NCI-H2107 (cell line): ENCODE measurements around the gene IL21R.

Source experiments
- DNase-seq: peaks from one replicate; lab custom pipeline; 2025; lab: John Stamatoyannopoulos, UW

IL21R gene

DNA sequence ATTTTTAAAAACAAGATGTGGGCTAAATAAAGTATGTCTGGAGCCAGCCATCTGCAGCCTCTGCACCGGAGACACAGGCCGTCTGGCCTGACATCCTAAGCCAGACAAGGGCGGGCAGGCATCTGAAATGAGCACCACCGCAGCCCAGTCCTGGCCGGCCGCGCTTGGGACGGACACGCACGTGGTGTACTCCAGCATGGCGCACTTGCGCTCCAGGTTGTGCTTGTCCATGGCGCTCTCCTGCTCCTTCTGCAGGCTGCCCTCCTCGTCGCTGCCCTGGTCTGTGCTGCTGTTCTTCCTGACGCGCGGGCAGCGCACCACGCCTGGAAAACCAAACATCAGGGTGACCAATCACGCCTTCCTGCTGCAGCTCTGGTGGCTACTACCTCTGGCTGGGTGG, 87.4 kb downstream of the IL21R start:
- DNase-seq, result no peak

- no peak for DNase-seq
These were observed 87.9 kb downstream of the IL21R start for GRCh38 chr16:27489906-27490305.

- DNase-seq, result no peak
These were observed 90.1 kb downstream of the IL21R start for GRCh38 chr16:27491894-27492587.

DNA sequence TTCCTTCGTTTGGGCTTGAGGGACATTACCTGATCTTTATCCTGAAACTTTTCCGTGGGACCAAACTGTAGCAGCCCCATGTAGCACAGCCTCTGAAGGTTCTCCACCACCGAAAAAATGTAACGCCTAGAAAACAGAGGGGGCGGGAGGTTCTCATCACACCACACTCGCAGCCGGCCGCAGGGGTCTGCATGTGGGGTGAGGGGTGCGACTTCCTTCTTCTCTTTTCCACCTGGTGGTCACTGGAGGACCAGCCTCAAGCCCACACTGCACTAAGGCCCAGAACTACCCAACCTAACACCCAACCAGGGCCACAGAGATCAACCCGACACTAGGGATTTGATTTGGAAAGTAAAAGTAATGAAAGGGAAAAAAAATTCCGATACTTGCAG, 90.6 kb downstream of the IL21R start:
- no peak for DNase-seq

DNA sequence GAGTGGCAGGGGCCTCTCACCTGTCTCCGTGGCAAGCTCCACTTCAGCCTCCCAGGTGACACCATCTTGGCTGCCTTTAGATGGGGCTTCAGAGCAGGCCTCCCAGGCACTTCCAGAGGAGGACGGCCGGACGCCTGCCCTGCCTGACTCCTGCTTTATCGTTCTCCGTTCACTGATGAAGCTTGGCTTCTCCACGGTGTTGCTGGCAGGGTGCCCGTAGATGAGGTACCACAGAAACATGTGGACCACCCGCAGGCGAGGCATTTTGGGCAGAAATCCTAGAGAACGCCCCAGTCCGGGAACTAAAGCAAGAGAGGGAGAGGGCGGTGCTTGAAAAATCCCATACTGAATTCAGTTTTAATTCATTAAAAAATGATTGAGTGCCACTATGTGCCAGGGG, 93.2 kb downstream of the IL21R start:
- DNase-seq, result no peak

DNA sequence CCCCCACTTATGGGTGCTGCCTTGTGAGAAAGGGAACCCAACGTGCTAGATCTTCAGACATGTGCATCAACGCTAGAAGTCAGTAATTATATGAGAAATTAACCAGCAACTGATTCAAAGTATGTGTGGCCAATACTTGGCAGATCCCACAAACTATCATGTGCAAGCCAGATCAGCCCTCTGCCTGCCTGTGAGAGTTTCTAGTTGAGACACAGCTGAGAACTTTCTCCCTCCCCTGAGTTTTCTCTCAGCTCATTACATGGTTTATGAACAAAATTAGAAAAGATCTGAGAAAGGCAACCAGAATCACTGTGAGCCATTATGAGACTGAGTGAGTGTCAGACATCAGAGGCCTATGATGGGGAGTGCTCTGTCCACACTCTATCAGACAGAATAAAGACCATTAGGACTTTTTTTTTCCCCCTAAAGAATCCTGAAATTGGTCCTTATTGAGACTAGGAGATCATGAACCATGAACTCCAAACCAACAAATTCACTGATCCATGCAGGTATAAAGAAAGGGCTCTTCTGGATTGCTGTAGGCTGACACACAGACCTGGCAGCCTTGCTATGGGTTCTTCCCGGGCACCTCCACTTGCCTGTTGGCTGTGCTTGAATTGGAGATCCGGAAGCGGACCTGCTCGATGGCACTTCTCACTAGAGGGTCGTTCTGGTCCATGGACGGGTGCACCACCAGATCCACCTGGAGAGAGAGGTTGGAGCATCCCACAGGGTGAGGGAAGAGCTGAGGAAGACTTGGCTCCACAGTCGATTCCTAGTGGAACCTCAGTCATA, 96.3 kb downstream of the IL21R start:
- DNase-seq, result no peak

- DNase-seq, result no peak
These were observed 97.1 kb downstream of the IL21R start for GRCh38 chr16:27498916-27499658.

GRCh38 chr16:27499659-27500055, 97.7 kb downstream of the IL21R start:
- no peak for DNase-seq

- no peak for DNase-seq
These were observed 98.8 kb downstream of the IL21R start for GRCh38 chr16:27500801-27501200.
